ENCODE data around the gene CCDC97.
"Not testable (repeated sequence)": the region's sequence is repeated elsewhere in the genome, so short reads cannot be mapped to it uniquely, and the experiment has no call there.

CCDC97 gene

DNA sequence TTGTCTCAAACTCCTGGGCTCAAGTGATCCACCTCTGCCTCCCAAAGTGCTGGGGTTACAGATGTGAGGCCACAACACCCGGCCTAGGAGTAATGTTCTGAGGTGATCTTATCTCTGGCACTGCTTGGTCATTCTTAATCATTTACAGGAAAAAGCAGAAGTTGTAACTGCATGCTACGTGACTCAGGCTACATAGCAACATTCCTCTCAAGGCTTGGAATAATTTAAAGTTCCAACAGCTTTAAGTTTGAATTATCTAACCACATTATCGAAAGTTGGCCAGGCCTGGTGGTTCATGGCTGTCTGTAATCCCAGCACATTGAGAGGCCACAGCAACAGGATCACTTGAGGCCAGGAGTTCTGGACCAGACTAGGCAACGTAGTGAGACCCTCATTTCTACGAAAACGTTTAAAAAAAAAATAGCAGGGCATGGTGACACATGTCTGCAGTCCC, 57.9 kb downstream of the CCDC97 start:
- no peak for DNase-seq

DNA sequence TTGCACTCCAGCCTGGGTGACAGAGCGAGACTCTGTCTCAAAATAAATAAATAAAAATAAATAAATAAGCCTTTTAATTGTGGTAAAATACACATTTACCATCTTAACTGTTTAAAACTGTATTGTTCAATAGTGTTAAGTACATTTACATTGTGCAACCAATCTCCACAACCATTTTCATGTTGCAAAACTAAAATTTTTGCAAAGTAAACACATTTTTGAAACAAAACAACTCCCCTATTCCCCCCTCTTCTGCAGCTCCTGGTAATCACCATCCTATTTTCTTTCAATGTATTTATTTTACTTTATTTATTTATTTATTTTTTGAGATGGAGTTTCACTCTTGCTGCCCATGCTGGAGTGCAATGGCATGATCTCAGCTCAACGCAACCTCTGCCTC, 59.8 kb downstream of the CCDC97 start:
- no peak for DNase-seq

DNA sequence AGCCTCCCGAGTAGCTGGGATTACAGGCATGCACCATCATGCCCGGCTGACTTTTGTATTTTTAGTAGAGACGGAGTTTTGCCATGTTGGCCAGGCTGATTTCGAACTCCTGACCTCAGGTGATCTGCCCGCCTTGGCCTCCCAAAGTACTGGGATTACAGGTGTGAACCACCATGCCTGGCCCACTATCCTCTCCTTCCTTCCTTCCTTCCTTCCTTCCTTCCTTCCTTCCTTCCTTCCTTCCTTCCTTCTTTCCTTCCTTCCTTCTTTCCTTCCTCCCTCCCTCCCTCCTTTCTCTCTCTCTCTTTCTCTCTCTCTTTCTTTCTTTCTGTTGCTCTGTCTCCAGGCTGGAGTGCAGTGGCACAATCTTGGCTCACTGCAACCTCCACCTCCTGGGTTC, 61.1 kb downstream of the CCDC97 start:
- not testable (repeated sequence) for DNase-seq

DNA sequence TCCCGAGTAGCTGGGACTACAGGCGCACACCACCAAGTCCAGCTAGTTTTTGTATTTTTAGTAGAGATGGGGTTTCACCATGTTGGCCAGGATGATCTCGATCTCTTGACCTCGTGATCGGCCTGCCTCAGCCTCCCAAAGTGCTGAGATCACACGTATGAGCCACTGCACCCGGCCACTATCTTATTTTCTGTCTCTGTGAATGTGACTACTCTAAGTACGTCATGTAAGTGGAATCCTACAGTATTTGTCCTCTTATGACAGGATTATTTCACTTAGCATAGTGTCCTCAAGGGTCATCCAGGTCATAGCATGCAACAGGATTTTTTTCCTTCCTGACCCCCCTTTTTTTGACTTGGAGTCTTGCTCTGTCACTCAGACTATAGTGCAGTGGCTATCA, 61.6 kb downstream of the CCDC97 start:
- no peak for DNase-seq

- DNase-seq = no peak
Observed at GRCh38 chr19:41372501-41372900, 62.5 kb downstream of the CCDC97 start.

- DNase-seq = no peak
Observed at GRCh38 chr19:41373993-41374392, 64.0 kb downstream of the CCDC97 start.
